ENCODE data around the gene SPEN. TPM values are rescaled to one million over a fixed set of nuclear protein-coding genes. Genes with fewer than 3 reads are reported as not detected.
"Not testable (repeated sequence)": the region's sequence is repeated elsewhere in the genome, so short reads cannot be mapped to it uniquely, and the experiment has no call there.

The SPEN gene
- polyA plus RNA-seq, 1 of the 3 experiments (the other 2 are of a cell fraction), result 6.1 TPM

DNA sequence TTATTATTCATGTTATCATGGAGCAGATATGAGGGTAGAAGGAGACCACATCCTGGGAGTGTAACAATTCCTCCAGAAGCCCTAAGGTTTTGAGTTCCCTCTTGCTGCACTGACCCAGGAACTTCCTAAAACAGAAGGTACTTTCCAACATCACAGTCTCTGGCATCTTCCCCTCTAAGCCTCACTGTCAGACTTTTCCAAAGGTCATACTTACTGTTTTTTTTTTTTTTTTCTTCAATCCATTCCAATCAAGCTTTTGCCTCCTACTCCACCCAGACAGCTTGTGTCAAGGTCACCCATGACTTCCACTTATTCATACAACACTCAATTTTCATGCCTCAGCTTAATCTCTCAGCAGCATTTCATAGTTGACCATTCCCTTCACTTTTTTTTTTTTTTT is 21.7 kb upstream of the SPEN start (continued):
- TF ChIP-seq EP300 (IDR thresholded peaks at IDR 0.05; ENCODE audit: borderline replicate concordance in 1 of 2, low read depth in 1 of 2, low read length in 1 of 2) (no peak), RCOR1 (IDR thresholded peaks at IDR 0.05; ENCODE audit: low read length) (no peak)
- TF ChIP-seq, protein P1, sequence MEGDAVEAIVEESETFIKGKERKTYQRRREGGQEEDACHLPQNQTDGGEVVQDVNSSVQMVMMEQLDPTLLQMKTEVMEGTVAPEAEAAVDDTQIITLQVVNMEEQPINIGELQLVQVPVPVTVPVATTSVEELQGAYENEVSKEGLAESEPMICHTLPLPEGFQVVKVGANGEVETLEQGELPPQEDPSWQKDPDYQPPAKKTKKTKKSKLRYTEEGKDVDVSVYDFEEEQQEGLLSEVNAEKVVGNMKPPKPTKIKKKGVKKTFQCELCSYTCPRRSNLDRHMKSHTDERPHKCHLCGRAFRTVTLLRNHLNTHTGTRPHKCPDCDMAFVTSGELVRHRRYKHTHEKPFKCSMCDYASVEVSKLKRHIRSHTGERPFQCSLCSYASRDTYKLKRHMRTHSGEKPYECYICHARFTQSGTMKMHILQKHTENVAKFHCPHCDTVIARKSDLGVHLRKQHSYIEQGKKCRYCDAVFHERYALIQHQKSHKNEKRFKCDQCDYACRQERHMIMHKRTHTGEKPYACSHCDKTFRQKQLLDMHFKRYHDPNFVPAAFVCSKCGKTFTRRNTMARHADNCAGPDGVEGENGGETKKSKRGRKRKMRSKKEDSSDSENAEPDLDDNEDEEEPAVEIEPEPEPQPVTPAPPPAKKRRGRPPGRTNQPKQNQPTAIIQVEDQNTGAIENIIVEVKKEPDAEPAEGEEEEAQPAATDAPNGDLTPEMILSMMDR (IDR thresholded peaks at IDR 0.05), result no peak

DNA sequence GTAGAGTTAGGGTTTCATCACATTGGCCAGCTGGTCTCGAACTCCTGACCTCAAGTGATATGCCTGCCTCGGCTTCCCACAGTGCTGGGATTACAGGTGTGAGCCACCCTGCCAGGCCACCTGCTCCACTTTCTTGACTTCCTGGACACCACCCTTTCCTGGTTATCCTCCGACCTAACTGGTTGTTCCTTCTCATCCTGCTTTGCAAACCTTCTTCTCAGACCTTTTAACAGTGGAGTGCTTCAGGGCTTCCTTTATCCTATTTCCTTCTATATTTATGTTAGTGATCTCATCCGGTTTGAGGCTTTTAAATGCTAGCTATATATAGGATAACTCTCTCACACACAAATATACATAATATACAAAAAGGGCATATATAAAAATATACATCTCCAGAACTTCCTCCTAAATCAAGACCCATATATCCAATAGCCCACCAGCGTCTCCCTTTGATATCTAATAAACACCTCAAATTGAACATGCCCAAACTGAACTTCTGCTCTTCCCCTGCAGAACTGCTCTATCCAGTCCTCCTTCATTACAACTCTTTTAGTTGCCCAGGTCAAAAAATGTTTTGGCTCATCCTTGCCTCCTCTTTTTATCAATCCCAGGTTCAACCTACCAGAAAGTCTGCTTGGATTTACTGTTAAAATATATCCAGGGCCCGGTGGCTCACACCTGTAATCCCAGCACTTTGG is 20.5 kb upstream of the SPEN start:
- no peaks in the 10 kb centered on the region for H4K20me1 ChIP-seq (ENCODE audit: insufficient read depth)
- no peak overlapping the region for H3K9ac ChIP-seq
- H3K27me3 ChIP-seq (ENCODE audit: insufficient read depth), result no peaks in the 10 kb centered on the region
- no peak overlapping the region for H2AFZ ChIP-seq (ENCODE audit: low read depth)
- ChIA-PET POLR2A (no interaction called here), CTCF (no interaction called here)
- no peak overlapping the region for H3K4me2 ChIP-seq
- H3K79me2 ChIP-seq (ENCODE audit: insufficient read depth), result peaks cover 5% of the 10 kb centered on the region; the same call in 1 of the 2 replicates
- no peak for DNase-seq
- no peaks in the 10 kb centered on the region for H3K4me1 ChIP-seq (ENCODE audit: control insufficient read depth in 1 of 2, insufficient read depth in 2 of 2, low read depth in 1 of 2, low read length in 1 of 2)
- no peaks in the 10 kb centered on the region for H3K36me3 ChIP-seq (replicated peaks in 1 of 2; ENCODE audit: control insufficient read depth in 1 of 2, insufficient read depth in 2 of 2, low read length in 1 of 2)
- no peaks in the 10 kb centered on the region for H3K9me3 ChIP-seq
- no peak overlapping the region for H3K4me3 ChIP-seq (ENCODE audit: low read depth in 2 of 2, low read length in 1 of 2)
- no peaks in the 10 kb centered on the region for H3K9me2 ChIP-seq
- peaks cover 8% of the 10 kb centered on the region for H3F3A ChIP-seq (replicated peaks; ENCODE audit: insufficient read depth)
- H3K27ac ChIP-seq (ENCODE audit: low read depth in 2 of 2, low read length in 1 of 2), result no peak overlapping the region
- no peak for TF ChIP-seq NRF1 (IDR thresholded peaks at IDR 0.05; ENCODE audit: low read depth, low read length)
- TF ChIP-seq, protein P2, sequence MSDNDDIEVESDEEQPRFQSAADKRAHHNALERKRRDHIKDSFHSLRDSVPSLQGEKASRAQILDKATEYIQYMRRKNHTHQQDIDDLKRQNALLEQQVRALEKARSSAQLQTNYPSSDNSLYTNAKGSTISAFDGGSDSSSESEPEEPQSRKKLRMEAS (IDR thresholded peaks at IDR 0.05; ENCODE audit: low read depth), result no peak
- no peak for TF ChIP-seq MXI1 (IDR thresholded peaks at IDR 0.05; ENCODE audit: low read depth, low read length)
- TF ChIP-seq, protein P1 (IDR thresholded peaks at IDR 0.05), result no peak
- no peak for TF ChIP-seq RCOR1 (IDR thresholded peaks at IDR 0.05; ENCODE audit: low read length)
- no peak for TF ChIP-seq MEF2A (IDR thresholded peaks at IDR 0.05; ENCODE audit: borderline replicate concordance, low read depth)
- no peak for TF ChIP-seq FOXM1 (IDR thresholded peaks at IDR 0.05; ENCODE audit: low read depth)
- TF ChIP-seq GABPA (IDR thresholded peaks at IDR 0.05; ENCODE audit: low read depth), result no peak
- no peak for TF ChIP-seq TEAD4 (IDR thresholded peaks at IDR 0.05; ENCODE audit: borderline replicate concordance, insufficient read depth)
- no peak for TF ChIP-seq ELF1 (IDR thresholded peaks at IDR 0.05)
- TF ChIP-seq, protein P3, sequence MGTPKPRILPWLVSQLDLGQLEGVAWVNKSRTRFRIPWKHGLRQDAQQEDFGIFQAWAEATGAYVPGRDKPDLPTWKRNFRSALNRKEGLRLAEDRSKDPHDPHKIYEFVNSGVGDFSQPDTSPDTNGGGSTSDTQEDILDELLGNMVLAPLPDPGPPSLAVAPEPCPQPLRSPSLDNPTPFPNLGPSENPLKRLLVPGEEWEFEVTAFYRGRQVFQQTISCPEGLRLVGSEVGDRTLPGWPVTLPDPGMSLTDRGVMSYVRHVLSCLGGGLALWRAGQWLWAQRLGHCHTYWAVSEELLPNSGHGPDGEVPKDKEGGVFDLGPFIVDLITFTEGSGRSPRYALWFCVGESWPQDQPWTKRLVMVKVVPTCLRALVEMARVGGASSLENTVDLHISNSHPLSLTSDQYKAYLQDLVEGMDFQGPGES (IDR thresholded peaks at IDR 0.05; ENCODE audit: low read depth, low read length), result no peak
- no peak for TF ChIP-seq SIN3A (IDR thresholded peaks at IDR 0.05; ENCODE audit: borderline replicate concordance, low read depth, low read length)
- TF ChIP-seq TAF1 (IDR thresholded peaks at IDR 0.05; ENCODE audit: borderline replicate concordance, low read depth, low read length), result no peak
- TF ChIP-seq RFX5 (IDR thresholded peaks at IDR 0.05; ENCODE audit: low read length), result no peak
- WGBS (ENCODE audit: low lambda C conversion rate), result 64% methylated on average over 4 of the region's 6 CpGs

DNA sequence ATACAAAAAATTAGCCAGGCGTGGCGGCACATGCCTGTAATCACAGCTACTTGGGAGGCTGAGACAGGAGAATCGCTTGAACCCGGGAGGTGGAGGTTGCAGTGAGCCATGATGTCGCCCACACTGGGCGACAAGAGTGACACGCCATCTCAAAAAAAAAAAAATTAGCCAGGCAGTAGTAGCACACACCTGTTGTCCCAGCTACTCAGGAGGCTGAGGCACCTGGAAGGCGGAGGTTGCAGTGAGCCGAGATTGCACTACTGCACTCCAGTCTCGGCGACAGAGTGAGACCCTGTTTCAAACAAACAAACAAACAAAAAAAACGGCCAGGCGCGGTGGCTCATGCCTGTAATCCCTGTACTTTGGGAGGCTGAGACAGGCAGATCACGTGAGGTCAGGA is 19.9 kb upstream of the SPEN start:
- DNase-seq; H3F3A ChIP-seq (replicated peaks; ENCODE audit: insufficient read depth); H3K9me2 ChIP-seq; H4K20me1 ChIP-seq (ENCODE audit: insufficient read depth); H3K9me3 ChIP-seq; H2AFZ ChIP-seq (ENCODE audit: low read depth); H3K4me2 ChIP-seq; H3K36me3 ChIP-seq (replicated peaks in 1 of 2; ENCODE audit: control insufficient read depth in 1 of 2, insufficient read depth in 2 of 2, low read length in 1 of 2); H3K4me3 ChIP-seq (ENCODE audit: low read depth in 2 of 2, low read length in 1 of 2); H3K4me1 ChIP-seq (ENCODE audit: control insufficient read depth in 1 of 2, insufficient read depth in 2 of 2, low read depth in 1 of 2, low read length in 1 of 2); H3K27me3 ChIP-seq (ENCODE audit: insufficient read depth); H3K27ac ChIP-seq (ENCODE audit: low read depth in 2 of 2, low read length in 1 of 2); CTCF ChIA-PET; POLR2A ChIA-PET; H3K9ac ChIP-seq: not testable (repeated sequence)
- WGBS (ENCODE audit: low lambda C conversion rate), result 88% methylated on average over 15 of the region's 15 CpGs
- H3K79me2 ChIP-seq (ENCODE audit: insufficient read depth), result peaks cover 11% of the 10 kb centered on the region

DNA sequence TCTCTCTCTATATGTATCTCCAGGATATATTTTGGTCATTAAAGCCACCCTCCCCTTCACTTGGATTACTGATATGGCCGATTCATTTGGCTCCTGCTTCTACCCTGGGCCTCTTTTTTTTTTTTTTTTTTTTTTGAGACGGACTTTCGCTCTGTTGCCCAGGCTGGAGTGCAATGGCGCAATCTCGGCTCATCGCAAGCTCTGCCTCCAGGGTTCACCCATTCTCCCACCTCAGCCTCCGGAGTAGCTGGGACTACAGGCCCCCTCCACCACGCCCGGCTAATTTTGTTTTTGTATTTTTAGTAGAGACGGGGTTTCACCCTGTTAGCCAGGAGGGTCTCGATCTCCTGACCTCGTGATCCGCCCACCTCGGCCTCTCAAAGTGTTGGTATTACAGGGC is 18.6 kb upstream of the SPEN start:
- POLR2A ChIA-PET; H3K27ac ChIP-seq (ENCODE audit: low read depth in 2 of 2, low read length in 1 of 2); H3K9me2 ChIP-seq; DNase-seq; H3K36me3 ChIP-seq (replicated peaks in 1 of 2; ENCODE audit: control insufficient read depth in 1 of 2, insufficient read depth in 2 of 2, low read length in 1 of 2); H2AFZ ChIP-seq (ENCODE audit: low read depth); H3K4me2 ChIP-seq; H3K9ac ChIP-seq; H3K4me3 ChIP-seq (ENCODE audit: low read depth in 2 of 2, low read length in 1 of 2); H3K9me3 ChIP-seq; H4K20me1 ChIP-seq (ENCODE audit: insufficient read depth); H3K27me3 ChIP-seq (ENCODE audit: insufficient read depth): not testable (repeated sequence)
- Histone ChIP-seq H3K79me2 (ENCODE audit: insufficient read depth) (peaks cover 25% of the 10 kb centered on the region), H3F3A (replicated peaks; ENCODE audit: insufficient read depth) (peaks cover 11% of the 10 kb centered on the region), H3K4me1 (ENCODE audit: control insufficient read depth in 1 of 2, insufficient read depth in 2 of 2, low read depth in 1 of 2, low read length in 1 of 2) (peaks cover 3 to 12% of the 10 kb centered on the region in 2 experiments; a peak in 2 of 4 replicates)
- CTCF ChIA-PET, result interaction anchor here (0.6 to 2.3 kb wide), 2 partner anchors 13 to 152 kb away, joined by 3 to 9 read pairs; no protein-coding TSS in a partner anchor
- WGBS (ENCODE audit: low lambda C conversion rate), result 85% methylated on average over 14 of the region's 14 CpGs
